T-cell (primary cell): ENCODE data around the gene ADAT1. TPM values are rescaled to one million over a fixed set of nuclear protein-coding genes. Genes with fewer than 3 reads are reported as not detected.
"Not testable (repeated sequence)": the region's sequence is repeated elsewhere in the genome, so short reads cannot be mapped to it uniquely, and the experiment has no call there.

Experiments
- ATAC-seq, 4 experiments: fragments of 200-7000 bp in 3 of 4; fragments of 150-1000 bp in 1 of 4; cut with Tn5 transposase; replicated peaks in 1 of 4; 1 replicate in 3 of 4; 2 replicates in 1 of 4; pipeline ENCODE4 v1.10.0; 2021; ENCODE audit warnings: moderate library complexity in 3 of 4, mild to moderate bottlenecking in 2 of 4, moderate number of reproducible peaks in 1 of 4
- CTCF ChIA-PET, 2 donors: fragments of 300-600 bp; sonication (Branson Sonifier 250); formaldehyde crosslinking; loops; one replicate each; lab custom pipeline; 2022; ENCODE audit warnings: antibody characterized with exemption in 2 of 2; lab: Charles Lee
- POLR2A ChIA-PET, 2 donors: fragments of 300-600 bp; sonication (Branson Sonifier 250); formaldehyde crosslinking; loops; one replicate each; lab custom pipeline; 2022; ENCODE audit warnings: antibody characterized with exemption in 2 of 2; lab: Charles Lee
- DNase-seq, 35 experiments: peaks; one replicate each; pipeline versions ENCODE4 v3.0.0 to v3.0.0-alpha.2; 2013 to 2023
- H3K27ac ChIP-seq: one replicate; pipeline ENCODE4 v1.5.1; 2013; ENCODE audit warnings: low read length
- H3K27me3 ChIP-seq, 2 experiments: replicated peaks in 1 of 2; 1 replicate in 1 of 2; 2 replicates in 1 of 2; pipeline versions ENCODE4 v1.6.1 to v1.7.0; 2013; ENCODE audit warnings: low read length in 1 of 2, mixed read lengths in 1 of 2; ENCODE audit not compliant: control insufficient read depth in 2 of 2, insufficient read depth in 2 of 2; ENCODE audit errors: extremely low read depth in 1 of 2
- H3K36me3 ChIP-seq, 2 donors: 1 replicate in 1 of 2; 2 replicates in 1 of 2; pipeline versions ENCODE4 v1.6.1 to v1.7.0; 2013; ENCODE audit warnings: low read length in 1 of 2; ENCODE audit not compliant: control insufficient read depth in 2 of 2, insufficient read depth in 1 of 2; ENCODE audit errors: extremely low read depth in 1 of 2
- H3K4me1 ChIP-seq, 2 experiments: 1 replicate in 1 of 2; 2 replicates in 1 of 2; pipeline versions ENCODE4 v1.6.1 to v1.7.0; 2013; ENCODE audit warnings: low read length in 2 of 2, mixed read lengths in 1 of 2; ENCODE audit not compliant: insufficient read depth in 2 of 2, control insufficient read depth in 1 of 2; ENCODE audit errors: extremely low read depth in 1 of 2
- H3K4me3 ChIP-seq, 2 donors: 1 replicate in 1 of 2; 2 replicates in 1 of 2; pipeline versions ENCODE4 v1.5.1 to v1.7.0; 2013; ENCODE audit warnings: mild to moderate bottlenecking in 2 of 2, low read length in 1 of 2, moderate library complexity in 1 of 2; ENCODE audit not compliant: control insufficient read depth in 1 of 2; ENCODE audit errors: extremely low read depth in 1 of 2
- H3K9me3 ChIP-seq: 2 replicates; pipeline ENCODE4 v1.7.0; 2013
- H3K27ac Mint-ChIP-seq, 2 donors: one replicate each; pipeline ENCODE4 v1.8.0; 2020 to 2021; ENCODE audit warnings: mild to moderate bottlenecking in 2 of 2, mixed read lengths in 2 of 2
- H3K27me3 Mint-ChIP-seq, 2 donors: one replicate each; pipeline ENCODE4 v1.8.0; 2021 to 2022; ENCODE audit warnings: mixed read lengths in 2 of 2
- H3K36me3 Mint-ChIP-seq: one replicate; pipeline ENCODE4 v1.8.0; 2021; ENCODE audit warnings: mixed read lengths
- H3K4me1 Mint-ChIP-seq, 3 donors: one replicate each; pipeline ENCODE4 v1.8.0; 2020 to 2022; ENCODE audit warnings: mixed read lengths in 3 of 3, mild to moderate bottlenecking in 1 of 3
- H3K4me3 Mint-ChIP-seq, 3 donors: one replicate each; pipeline ENCODE4 v1.8.0; 2020 to 2022; ENCODE audit warnings: mild to moderate bottlenecking in 3 of 3, mixed read lengths in 3 of 3, moderate library complexity in 3 of 3
- H3K9me3 Mint-ChIP-seq, 3 donors: one replicate each; pipeline ENCODE4 v1.8.0; 2020 to 2022; ENCODE audit warnings: mixed read lengths in 3 of 3
- WGBS: methylation state at CpG from one replicate; pipeline ENCODE4 v1.1.5; 2013; ENCODE audit warnings: missing lambda C conversion rate; ENCODE audit not compliant: insufficient coverage; 5-methylcytosine and 5-hydroxymethylcytosine counted together
- total RNA-seq, 35 experiments: library from RNA in 6 of 35; stranded (reverse) in 6 of 35; fragments of 120-200 nt in 1 of 35; gene quantifications; one replicate each; pipeline versions ENCODE4 v1.2.1 to v1.2.4 and lab custom pipeline; 2013 to 2026

The ADAT1 gene
- total RNA-seq, 5 donors from 2014 or later (not counting 1 experiment from before 2014, with no cell fraction given), result 62.9 to 79.2 (median 72.0) TPM

DNA sequence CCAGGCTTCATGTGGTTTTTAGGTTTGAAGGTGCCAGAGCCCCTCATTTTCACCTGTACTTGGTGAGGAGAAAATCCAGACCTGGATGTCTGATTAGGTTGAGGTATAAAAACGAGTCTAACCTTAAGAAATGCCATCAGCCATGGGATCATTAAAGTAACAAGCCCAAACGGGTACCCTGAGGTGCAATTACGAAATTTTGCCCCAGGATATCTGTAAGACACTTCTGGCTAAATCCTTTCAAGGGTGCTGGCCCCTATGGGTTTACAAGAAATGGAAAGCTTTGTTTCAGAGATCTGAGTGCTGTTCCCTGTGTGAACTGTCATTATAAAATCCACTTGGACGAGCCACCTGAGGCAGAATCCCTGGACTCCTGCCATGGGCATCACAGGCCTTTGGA is 19.8 kb downstream of the ADAT1 start:
- Histone ChIP-seq H3K4me1 (no peaks in the 10 kb centered on the region), H3K27me3 (no peaks in the 10 kb centered on the region), H3K36me3 (peaks cover 24 to 66% of the 10 kb centered on the region in 2 donors), H3K4me3 (no peak overlapping the region), H3K27ac (no peak overlapping the region), H3K9me3 (peaks cover 2% of the 10 kb centered on the region)
- no peak for DNase-seq
- H3K9me3 Mint-ChIP-seq, result peaks cover 0 to 10% (median 6%) of the 10 kb centered on the region in 3 donors
- POLR2A ChIA-PET, result no interaction called here
- CTCF ChIA-PET, result no interaction called here
- peaks cover 0 to 5% (median 2%) of the 10 kb centered on the region in 3 donors for H3K4me1 Mint-ChIP-seq
- ATAC-seq, result no peak
- H3K27ac Mint-ChIP-seq, result no peak overlapping the region
- no peaks in the 10 kb centered on the region for H3K27me3 Mint-ChIP-seq
- 88% methylated on average over 3 of the region's 4 CpGs for WGBS
- peaks cover 58% of the 10 kb centered on the region for H3K36me3 Mint-ChIP-seq
- no peak overlapping the region for H3K4me3 Mint-ChIP-seq

DNA sequence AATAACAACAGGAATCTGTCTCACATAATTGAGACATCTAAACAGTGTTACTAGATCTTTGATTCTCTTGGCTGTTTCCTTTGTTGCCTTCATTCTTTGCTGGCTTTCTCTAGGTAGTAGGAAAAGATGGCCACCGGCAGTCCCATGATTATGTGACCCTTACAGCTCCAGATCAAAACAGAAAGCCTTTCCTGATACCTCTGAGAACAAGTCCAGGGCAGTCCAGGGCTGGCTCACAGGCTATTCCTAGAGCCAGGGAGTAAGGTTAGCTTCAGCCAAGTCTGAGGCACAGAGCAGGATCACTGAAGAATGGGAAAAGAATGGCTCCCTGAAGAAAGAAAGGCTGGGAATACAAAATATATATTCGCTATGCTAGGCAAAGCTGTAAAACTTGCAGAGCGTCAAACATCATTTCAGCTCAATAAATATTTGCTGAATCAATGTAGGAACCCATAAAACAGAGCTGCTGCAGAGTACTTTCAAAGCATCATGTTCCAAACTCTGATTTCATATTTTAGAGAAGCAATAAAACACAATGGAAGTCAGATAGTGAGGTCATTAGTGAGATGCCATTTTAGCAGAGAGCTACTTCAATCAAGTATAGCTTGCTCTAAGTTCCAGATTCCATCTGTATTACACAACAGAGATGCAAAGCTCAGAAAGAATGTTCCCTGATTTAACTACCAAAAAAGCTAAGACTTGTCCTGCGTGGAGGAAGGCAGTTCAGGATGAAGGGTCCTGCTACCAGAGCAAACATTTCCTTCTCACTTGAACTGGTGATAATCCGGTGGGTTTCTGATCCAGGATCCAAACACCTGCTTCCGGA is 23.4 kb downstream of the ADAT1 start:
- Histone ChIP-seq H3K27ac (no peak overlapping the region), H3K4me3 (no peak overlapping the region), H3K9me3 (peaks cover 2% of the 10 kb centered on the region), H3K36me3 (peaks cover 29 to 50% of the 10 kb centered on the region in 2 donors), H3K27me3 (no peaks in the 10 kb centered on the region), H3K4me1 (no peaks in the 10 kb centered on the region)
- DNase-seq (no peak), ATAC-seq (no peak)
- peaks cover 58% of the 10 kb centered on the region for H3K36me3 Mint-ChIP-seq
- peaks cover 2 to 3% (median 3%) of the 10 kb centered on the region in 3 donors for H3K4me1 Mint-ChIP-seq
- no peaks in the 10 kb centered on the region for H3K27me3 Mint-ChIP-seq
- H3K9me3 Mint-ChIP-seq, result peaks cover 5 to 16% (median 6%) of the 10 kb centered on the region in 3 donors
- WGBS, result 92% methylated on average over 2 of the region's 6 CpGs
- CTCF ChIA-PET, result interaction anchor here in 1 of 2 donors (0.6 kb wide), 1 partner anchor 1043 kb away, joined by 3 read pairs; no protein-coding TSS in a partner anchor
- no peak overlapping the region for H3K4me3 Mint-ChIP-seq
- POLR2A ChIA-PET, result no interaction called here
- no peak overlapping the region for H3K27ac Mint-ChIP-seq

DNA sequence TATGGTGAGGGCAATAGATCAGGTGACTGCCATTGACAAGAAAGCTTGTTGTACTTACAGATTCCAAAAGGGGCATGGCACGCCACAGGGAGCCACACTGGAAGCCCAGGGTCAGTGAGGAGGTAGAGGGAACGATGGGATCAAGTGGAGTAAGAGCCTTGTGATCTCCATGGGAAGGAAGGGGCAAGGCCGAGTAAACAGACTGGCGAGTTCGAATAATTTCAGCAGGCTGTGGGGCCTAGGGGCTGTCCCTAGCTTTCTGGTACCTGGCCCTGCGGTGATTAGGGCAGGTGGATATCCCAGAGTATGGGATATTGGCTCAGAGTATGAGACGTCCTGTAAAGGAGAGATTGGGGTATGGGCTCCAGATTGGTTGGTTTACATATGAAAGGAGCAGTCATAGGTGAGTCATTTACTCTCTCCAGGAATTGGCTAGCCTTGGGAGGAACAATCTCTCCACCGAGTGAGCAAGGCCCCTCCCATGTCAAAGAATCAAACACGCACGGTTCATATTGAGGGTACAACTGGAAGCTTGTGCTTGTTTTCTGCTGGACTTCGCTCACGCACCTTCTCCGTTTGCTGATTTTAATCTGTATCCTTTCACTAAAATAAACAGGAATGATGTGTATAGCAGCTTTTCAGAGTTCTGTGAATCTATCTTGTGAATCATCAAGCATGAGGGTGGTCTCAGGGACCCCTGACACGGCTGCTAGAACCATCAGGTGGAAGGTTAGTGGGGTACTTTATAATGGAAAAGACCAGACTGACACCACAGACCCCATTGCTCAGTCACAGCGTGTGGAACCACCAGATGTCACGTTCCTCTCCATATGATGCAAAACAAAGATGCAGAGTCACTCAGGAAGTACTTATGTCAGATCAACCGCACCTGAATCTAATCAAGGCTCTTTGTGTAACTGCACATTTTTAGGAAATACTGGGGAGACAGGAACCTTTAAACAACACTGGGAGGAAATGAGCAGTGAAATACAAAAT is 29.0 kb downstream of the ADAT1 start:
- ATAC-seq (no peak), DNase-seq (no peak)
- WGBS, result 83% methylated on average over 9 of the region's 17 CpGs
- Mint-ChIP-seq H3K4me1 (peaks cover 7% of the 10 kb centered on the region in 3 donors), H3K4me3 (no peak overlapping the region), H3K27ac (peak overlapping the region; percentile 5 to 14), H3K9me3 (peaks cover 0 to 5% (median 5%) of the 10 kb centered on the region in 3 donors), H3K27me3 (no peaks in the 10 kb centered on the region), H3K36me3 (peaks cover 33% of the 10 kb centered on the region)
- Histone ChIP-seq H3K4me1 (no peaks in the 10 kb centered on the region), H3K27ac (no peak overlapping the region), H3K9me3 (no peaks in the 10 kb centered on the region), H3K36me3 (peaks cover 9 to 18% of the 10 kb centered on the region in 2 donors), H3K27me3 (no peaks in the 10 kb centered on the region), H3K4me3 (no peak overlapping the region)
- CTCF ChIA-PET, result interaction anchor here in 1 of 2 donors (0.7 kb wide), 1 partner anchor 76 kb away, joined by 3 read pairs; no protein-coding TSS in a partner anchor
- POLR2A ChIA-PET, result no interaction called here

DNA sequence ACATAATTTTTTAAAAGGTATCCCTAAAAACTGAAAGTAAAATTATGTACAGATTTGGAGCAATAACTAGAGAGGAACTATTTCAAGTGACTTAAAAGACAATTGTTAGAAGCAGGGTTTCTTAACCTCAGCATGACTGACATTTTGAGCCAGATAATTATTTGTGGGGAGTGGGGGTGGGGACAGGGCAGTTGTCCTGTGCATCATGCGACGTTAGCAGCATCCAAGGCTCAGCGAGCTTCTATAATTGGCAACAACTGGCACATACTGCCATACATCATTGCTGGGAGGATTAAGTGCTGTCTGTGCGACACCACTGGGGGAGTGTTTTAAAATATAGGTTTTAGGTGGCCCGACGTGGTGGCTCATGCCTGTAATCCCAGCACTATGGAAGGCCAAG is 29.8 kb downstream of the ADAT1 start:
- H3K4me3 Mint-ChIP-seq, result no peak overlapping the region
- H3K27me3 Mint-ChIP-seq, result no peaks in the 10 kb centered on the region
- H3K27ac ChIP-seq, result no peak overlapping the region
- 89% methylated on average over 3 of the region's 6 CpGs for WGBS
- ChIA-PET CTCF (no interaction called here), POLR2A (no interaction called here)
- H3K27me3 ChIP-seq, result no peaks in the 10 kb centered on the region
- no peak overlapping the region for H3K4me3 ChIP-seq
- no peak overlapping the region for H3K27ac Mint-ChIP-seq
- ATAC-seq (no peak), DNase-seq (no peak)
- H3K9me3 Mint-ChIP-seq, result peaks cover 0 to 5% (median 5%) of the 10 kb centered on the region in 3 donors
- peaks cover 7% of the 10 kb centered on the region in 3 donors for H3K4me1 Mint-ChIP-seq
- H3K4me1 ChIP-seq, result no peaks in the 10 kb centered on the region
- no peaks in the 10 kb centered on the region for H3K9me3 ChIP-seq
- H3K36me3 Mint-ChIP-seq, result peaks cover 35% of the 10 kb centered on the region
- H3K36me3 ChIP-seq, result peaks cover 5 to 18% of the 10 kb centered on the region in 2 donors

DNA sequence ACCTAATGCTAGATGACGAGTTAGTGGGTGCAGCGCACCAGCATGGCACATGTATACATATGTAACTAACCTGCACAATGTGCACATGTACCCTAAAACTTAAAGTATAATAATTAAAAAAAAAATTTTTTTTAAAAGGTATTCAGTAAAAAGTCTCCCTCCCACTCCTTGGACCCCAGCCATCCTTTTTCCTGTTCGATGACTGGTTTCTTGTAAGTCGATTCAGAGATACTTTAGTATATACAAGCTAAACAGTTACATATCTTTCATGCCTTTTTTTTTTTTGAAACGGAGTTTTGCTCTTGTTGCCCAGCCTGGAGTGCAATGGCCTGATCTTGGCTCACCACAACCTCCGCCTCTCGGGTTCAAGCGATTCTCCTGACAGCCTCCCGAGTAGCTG is 31.2 kb downstream of the ADAT1 start:
- H3K4me1 Mint-ChIP-seq, H3K4me3 Mint-ChIP-seq, H3K27me3 Mint-ChIP-seq: not testable (repeated sequence)

More for the DNA sequence above, 31.2 kb downstream of the ADAT1 start:
- H3K27ac Mint-ChIP-seq, ATAC-seq, H3K9me3 Mint-ChIP-seq, DNase-seq, H3K9me3 ChIP-seq, H3K4me3 ChIP-seq, CTCF ChIA-PET, H3K27ac ChIP-seq, H3K27me3 ChIP-seq, H3K4me1 ChIP-seq: not testable (repeated sequence)
- H3K36me3 Mint-ChIP-seq, result peaks cover 22% of the 10 kb centered on the region
- peaks cover under 1 to 17% of the 10 kb centered on the region in 2 donors for H3K36me3 ChIP-seq
- POLR2A ChIA-PET, result interaction anchor here in 1 of 2 donors (0.7 kb wide), 1 partner anchor 27 kb away, joined by 3 read pairs; no protein-coding TSS in a partner anchor
- WGBS, result 95% methylated on average over 6 of the region's 9 CpGs
